Measurements from ENCODE around the gene ARHGAP15.

ARHGAP15 gene

GRCh38 chr2:143675021-143675420 lies 545.8 kb downstream of the ARHGAP15 start:
- Histone ChIP-seq H3K4me3 (replicated peaks; ENCODE audit: insufficient read depth, low read length) (no peak overlapping the region), H3K27me3 (ENCODE audit: insufficient read depth, poor library complexity, severe bottlenecking) (no peaks in the 10 kb centered on the region), H3K27ac (replicated peaks) (no peak overlapping the region)
- TF ChIP-seq GABPA (IDR thresholded peaks at IDR 0.05; ENCODE audit: low read depth) (no peak), POLR2AphosphoS5 (IDR thresholded peaks at IDR 0.05; ENCODE audit: low read depth) (no peak), SPI1 (IDR thresholded peaks at IDR 0.05; ENCODE audit: borderline replicate concordance, low read depth) (no peak)
- TF ChIP-seq, protein P1, sequence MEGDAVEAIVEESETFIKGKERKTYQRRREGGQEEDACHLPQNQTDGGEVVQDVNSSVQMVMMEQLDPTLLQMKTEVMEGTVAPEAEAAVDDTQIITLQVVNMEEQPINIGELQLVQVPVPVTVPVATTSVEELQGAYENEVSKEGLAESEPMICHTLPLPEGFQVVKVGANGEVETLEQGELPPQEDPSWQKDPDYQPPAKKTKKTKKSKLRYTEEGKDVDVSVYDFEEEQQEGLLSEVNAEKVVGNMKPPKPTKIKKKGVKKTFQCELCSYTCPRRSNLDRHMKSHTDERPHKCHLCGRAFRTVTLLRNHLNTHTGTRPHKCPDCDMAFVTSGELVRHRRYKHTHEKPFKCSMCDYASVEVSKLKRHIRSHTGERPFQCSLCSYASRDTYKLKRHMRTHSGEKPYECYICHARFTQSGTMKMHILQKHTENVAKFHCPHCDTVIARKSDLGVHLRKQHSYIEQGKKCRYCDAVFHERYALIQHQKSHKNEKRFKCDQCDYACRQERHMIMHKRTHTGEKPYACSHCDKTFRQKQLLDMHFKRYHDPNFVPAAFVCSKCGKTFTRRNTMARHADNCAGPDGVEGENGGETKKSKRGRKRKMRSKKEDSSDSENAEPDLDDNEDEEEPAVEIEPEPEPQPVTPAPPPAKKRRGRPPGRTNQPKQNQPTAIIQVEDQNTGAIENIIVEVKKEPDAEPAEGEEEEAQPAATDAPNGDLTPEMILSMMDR (IDR thresholded peaks at IDR 0.05; ENCODE audit: insufficient read depth, low read length), result no peak
- TF ChIP-seq, protein P2, sequence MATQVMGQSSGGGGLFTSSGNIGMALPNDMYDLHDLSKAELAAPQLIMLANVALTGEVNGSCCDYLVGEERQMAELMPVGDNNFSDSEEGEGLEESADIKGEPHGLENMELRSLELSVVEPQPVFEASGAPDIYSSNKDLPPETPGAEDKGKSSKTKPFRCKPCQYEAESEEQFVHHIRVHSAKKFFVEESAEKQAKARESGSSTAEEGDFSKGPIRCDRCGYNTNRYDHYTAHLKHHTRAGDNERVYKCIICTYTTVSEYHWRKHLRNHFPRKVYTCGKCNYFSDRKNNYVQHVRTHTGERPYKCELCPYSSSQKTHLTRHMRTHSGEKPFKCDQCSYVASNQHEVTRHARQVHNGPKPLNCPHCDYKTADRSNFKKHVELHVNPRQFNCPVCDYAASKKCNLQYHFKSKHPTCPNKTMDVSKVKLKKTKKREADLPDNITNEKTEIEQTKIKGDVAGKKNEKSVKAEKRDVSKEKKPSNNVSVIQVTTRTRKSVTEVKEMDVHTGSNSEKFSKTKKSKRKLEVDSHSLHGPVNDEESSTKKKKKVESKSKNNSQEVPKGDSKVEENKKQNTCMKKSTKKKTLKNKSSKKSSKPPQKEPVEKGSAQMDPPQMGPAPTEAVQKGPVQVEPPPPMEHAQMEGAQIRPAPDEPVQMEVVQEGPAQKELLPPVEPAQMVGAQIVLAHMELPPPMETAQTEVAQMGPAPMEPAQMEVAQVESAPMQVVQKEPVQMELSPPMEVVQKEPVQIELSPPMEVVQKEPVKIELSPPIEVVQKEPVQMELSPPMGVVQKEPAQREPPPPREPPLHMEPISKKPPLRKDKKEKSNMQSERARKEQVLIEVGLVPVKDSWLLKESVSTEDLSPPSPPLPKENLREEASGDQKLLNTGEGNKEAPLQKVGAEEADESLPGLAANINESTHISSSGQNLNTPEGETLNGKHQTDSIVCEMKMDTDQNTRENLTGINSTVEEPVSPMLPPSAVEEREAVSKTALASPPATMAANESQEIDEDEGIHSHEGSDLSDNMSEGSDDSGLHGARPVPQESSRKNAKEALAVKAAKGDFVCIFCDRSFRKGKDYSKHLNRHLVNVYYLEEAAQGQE (IDR thresholded peaks at IDR 0.05; ENCODE audit: insufficient replicate concordance, low read depth), result no peak
- no peak for DNase-seq (ENCODE audit: low read depth in 1 of 2, low spot score in 1 of 2)

GRCh38 chr2:143679617-143680016 lies 550.4 kb downstream of the ARHGAP15 start:
- Histone ChIP-seq H3K4me3 (replicated peaks; ENCODE audit: insufficient read depth, low read length) (no peak overlapping the region), H3K27me3 (ENCODE audit: insufficient read depth, poor library complexity, severe bottlenecking) (no peaks in the 10 kb centered on the region), H3K27ac (replicated peaks) (no peak overlapping the region)
- no peak for TF ChIP-seq POLR2AphosphoS5 (IDR thresholded peaks at IDR 0.05; ENCODE audit: low read depth)
- TF ChIP-seq, protein P2 (IDR thresholded peaks at IDR 0.05; ENCODE audit: insufficient replicate concordance, low read depth), result no peak
- TF ChIP-seq GABPA (IDR thresholded peaks at IDR 0.05; ENCODE audit: low read depth), result no peak
- no peak for TF ChIP-seq SPI1 (IDR thresholded peaks at IDR 0.05; ENCODE audit: borderline replicate concordance, low read depth)
- TF ChIP-seq, protein P1 (IDR thresholded peaks at IDR 0.05; ENCODE audit: insufficient read depth, low read length), result no peak
- DNase-seq (ENCODE audit: low read depth in 1 of 2, low spot score in 1 of 2), result no peak

- TF ChIP-seq GABPA (IDR thresholded peaks at IDR 0.05; ENCODE audit: low read depth) (no peak), SPI1 (IDR thresholded peaks at IDR 0.05; ENCODE audit: borderline replicate concordance, low read depth) (no peak), POLR2AphosphoS5 (IDR thresholded peaks at IDR 0.05; ENCODE audit: low read depth) (no peak)
- TF ChIP-seq, protein P1 (IDR thresholded peaks at IDR 0.05; ENCODE audit: insufficient read depth, low read length), result no peak
- TF ChIP-seq, protein P2 (IDR thresholded peaks at IDR 0.05; ENCODE audit: insufficient replicate concordance, low read depth), result no peak
- Histone ChIP-seq H3K4me3 (replicated peaks; ENCODE audit: insufficient read depth, low read length) (no peak overlapping the region), H3K27ac (replicated peaks) (no peak overlapping the region), H3K27me3 (ENCODE audit: insufficient read depth, poor library complexity, severe bottlenecking) (no peaks in the 10 kb centered on the region)
- DNase-seq (ENCODE audit: low read depth in 1 of 2, low spot score in 1 of 2), result no peak
Observed at GRCh38 chr2:143680885-143681405, 551.7 kb downstream of the ARHGAP15 start.

All from HL-60 (cell line).